Measurements from ENCODE around the gene GSTT2B.

GSTT2B gene

GRCh38 chr22:24007253-24008021 lies 46.4 kb upstream of the GSTT2B start:
- Histone ChIP-seq H3K9me3 (ENCODE audit: severe bottlenecking) (no peaks in the 10 kb centered on the region), H3K4me3 (ENCODE audit: low read depth, low read length) (no peak overlapping the region)
- TF ChIP-seq CTCF (IDR thresholded peaks at IDR 0.05; ENCODE audit: low read depth, low read length) = no peak

GRCh38 chr22:24006914-24007214 lies 45.9 kb upstream of the GSTT2B start:
- DNase-seq = no peak
- Histone ChIP-seq H3K27me3 (ENCODE audit: insufficient read depth, low read depth, severe bottlenecking) (no peaks in the 10 kb centered on the region), H3K27ac (no peak overlapping the region), H3K4me3 (ENCODE audit: low read depth, low read length) (no peak overlapping the region), H3K36me3 (no peaks in the 10 kb centered on the region), H3K9me3 (ENCODE audit: severe bottlenecking) (no peaks in the 10 kb centered on the region)
- TF ChIP-seq CTCF (IDR thresholded peaks at IDR 0.05; ENCODE audit: low read depth, low read length) = no peak

More at GRCh38 chr22:24007253-24008021, 46.4 kb upstream of the GSTT2B start:
- Histone ChIP-seq H3K27me3 (ENCODE audit: insufficient read depth, low read depth, severe bottlenecking) (no peaks in the 10 kb centered on the region), H3K27ac (no peak overlapping the region; the same call in 1 of the 2 replicates), H3K36me3 (no peaks in the 10 kb centered on the region)
- no peak for DNase-seq

GRCh38 chr22:24006207-24006913 lies 45.4 kb upstream of the GSTT2B start:
- Histone ChIP-seq H3K4me3 (ENCODE audit: low read depth, low read length) (no peak overlapping the region), H3K9me3 (ENCODE audit: severe bottlenecking) (no peaks in the 10 kb centered on the region), H3K36me3 (no peaks in the 10 kb centered on the region), H3K27ac (no peak overlapping the region), H3K27me3 (ENCODE audit: insufficient read depth, low read depth, severe bottlenecking) (no peaks in the 10 kb centered on the region)
- no peak for TF ChIP-seq CTCF (IDR thresholded peaks at IDR 0.05; ENCODE audit: low read depth, low read length)
- DNase-seq = no peak

- Histone ChIP-seq H3K9me3 (ENCODE audit: severe bottlenecking) (no peaks in the 10 kb centered on the region), H3K27me3 (ENCODE audit: insufficient read depth, low read depth, severe bottlenecking) (no peaks in the 10 kb centered on the region), H3K4me3 (ENCODE audit: low read depth, low read length) (no peak within 1 kb of the TSS), H3K36me3 (no peaks in the 10 kb centered on the region), H3K27ac (no peak within 1 kb of the TSS)
- no peak for DNase-seq
- TF ChIP-seq CTCF (IDR thresholded peaks at IDR 0.05; ENCODE audit: low read depth, low read length) = no peak
These were observed 44.2 kb upstream of the GSTT2B start, which contains the start of gene GSTT4 for GRCh38 chr22:24005201-24005600. Gene GSTT4 (minus strand): TSS chr22:24005453. CDS start chr22:24005356, 97 bp downstream.

GRCh38 chr22:24003887-24004286 lies 42.9 kb upstream of the GSTT2B start:
- TF ChIP-seq CTCF (IDR thresholded peaks at IDR 0.05; ENCODE audit: low read depth, low read length) = no peak

More at GRCh38 chr22:24003887-24004286, 42.9 kb upstream of the GSTT2B start:
- H3K36me3 ChIP-seq = no peaks in the 10 kb centered on the region
- DNase-seq = no peak
- no peak overlapping the region for H3K27ac ChIP-seq
- no peak overlapping the region for H3K4me3 ChIP-seq (ENCODE audit: low read depth, low read length)
- H3K27me3 ChIP-seq (ENCODE audit: insufficient read depth, low read depth, severe bottlenecking) = no peaks in the 10 kb centered on the region
- H3K9me3 ChIP-seq (ENCODE audit: severe bottlenecking) = no peaks in the 10 kb centered on the region

Measured in WERI-Rb-1 (cell line).